Adrenal gland (tissue), 12 donors: ENCODE results near the gene MYO5B. TPM values are rescaled to one million over a fixed set of nuclear protein-coding genes. Genes with fewer than 3 reads are reported as not detected.
A peak's percentile ranks its signal among the peaks of the same experiment; 100 is the strongest.

Source experiments
- DNase-seq, 7 donors: peaks; one replicate each; pipeline ENCODE4 v3.0.0-alpha.2; 2019 to 2020
- H3K27ac ChIP-seq, 5 donors: fragments of 200-600 bp; sonication (generic) in 4 of 5; 1 replicate in 3 of 5; 2 replicates in 2 of 5; pipeline versions ENCODE4 v1.5.1 to v1.8.0; 2016 to 2020; ENCODE audit warnings: mild to moderate bottlenecking in 1 of 5
- H3K27me3 ChIP-seq: fragments of 200-600 bp; 2 replicates; pipeline ENCODE4 v1.8.0; 2021
- H3K36me3 ChIP-seq, 2 donors: fragments of 200-600 bp; replicated peaks in 1 of 2; 1 replicate in 1 of 2; 2 replicates in 1 of 2; pipeline versions ENCODE4 v1.5.1 to v1.8.0; 2018 to 2022
- H3K4me1 ChIP-seq, 2 donors: fragments of 200-600 bp; replicated peaks in 1 of 2; 1 replicate in 1 of 2; 2 replicates in 1 of 2; pipeline versions ENCODE4 v1.5.1 to v1.8.0; 2018 to 2021
- H3K4me3 ChIP-seq, 4 donors: fragments of 200-600 bp; sonication (generic) in 3 of 4; one replicate each; pipeline ENCODE4 v1.5.1; 2016 to 2018
- H3K9me3 ChIP-seq, 3 donors: fragments of 200-600 bp; sonication (generic) in 1 of 3; replicated peaks in 1 of 3; 1 replicate in 2 of 3; 2 replicates in 1 of 3; pipeline versions ENCODE4 v1.5.1 to v1.8.0; 2016 to 2021
- POLR2A ChIP-seq, 2 donors: fragments of 450-650 bp; IDR thresholded peaks; one replicate each; pipeline ENCODE4 v1.6.1; 2017; ENCODE audit warnings: antibody characterized with exemption in 2 of 2, mild to moderate bottlenecking in 2 of 2, moderate library complexity in 1 of 2
- WGBS, 4 donors: extraction: QIAGEN DNeasy Blood & Tissue Kit in 2 of 4; methylation state at CpG; one replicate each; pipeline versions ENCODE4 v1.1.5 to v1.1.7; 2013 to 2017; 5-methylcytosine and 5-hydroxymethylcytosine counted together
- intact Hi-C, 2 donors: fragments of 100-400 bp; cut with DNase I; formaldehyde crosslinking; loops; one replicate each; pipeline versions ENCODE4 v1.14.1 to v1.15.0; 2022 to 2023
- polyA plus RNA-seq, 3 donors: library from polyadenylated mRNA; stranded (reverse); fragments of 200-250 nt in 2 of 3; fragments of 350-450 nt in 1 of 3; fragmentation: Illumina TruSeq in 1 of 3; extraction: RNeasy Lipid Tissue Mini Kit (QIAGEN cat#74804) in 1 of 3; gene quantifications; one replicate each; pipeline ENCODE4 v1.2.3, GENCODE V29; 2013 to 2014
- total RNA-seq, 9 donors: library from RNA; depleted of rRNA in 4 of 9; stranded (reverse); fragments of >200 nt in 4 of 9; fragments of 120-200 nt in 1 of 9; fragmentation: NEBNext Ultra II Directional in 1 of 9; extraction: Animal tissue kit (Norgen Biotek cat#: 25700) in 1 of 9; gene quantifications; one replicate each; pipeline versions ENCODE4 v1.1.0 to v1.2.4, GENCODE V29; 2013 to 2023
- TF ChIP-seq, protein P1 (sequence below), 6 experiments: fragments of 450-650 bp in 4 of 6; fragments of 200-600 bp in 2 of 6; sonication (generic) in 1 of 6; IDR thresholded peaks; 1 replicate in 5 of 6; 2 replicates in 1 of 6; pipeline versions ENCODE4 v1.5.1 to v1.8.0; 2016 to 2021; ENCODE audit warnings: antibody characterized with exemption in 6 of 6, mild to moderate bottlenecking in 2 of 6, moderate library complexity in 1 of 6
- donor health status: healthy with polysubstance abuse.
- donor health status: Bipolar disorder and iron deficiency.
- donor health status: DM: yes; HTN: yes; CAD: no.
- donor health status: DM: no; HTN: no; CAD: no.
- donor health status: DM: no; HTN: no; CAD: no.
- donor health status: DM: yes; HTN: yes; CAD: no.

The MYO5B gene
- total and polyA plus RNA-seq, 12 donors: 0.61 to 9.3 (median 2.9) TPM

DNA sequence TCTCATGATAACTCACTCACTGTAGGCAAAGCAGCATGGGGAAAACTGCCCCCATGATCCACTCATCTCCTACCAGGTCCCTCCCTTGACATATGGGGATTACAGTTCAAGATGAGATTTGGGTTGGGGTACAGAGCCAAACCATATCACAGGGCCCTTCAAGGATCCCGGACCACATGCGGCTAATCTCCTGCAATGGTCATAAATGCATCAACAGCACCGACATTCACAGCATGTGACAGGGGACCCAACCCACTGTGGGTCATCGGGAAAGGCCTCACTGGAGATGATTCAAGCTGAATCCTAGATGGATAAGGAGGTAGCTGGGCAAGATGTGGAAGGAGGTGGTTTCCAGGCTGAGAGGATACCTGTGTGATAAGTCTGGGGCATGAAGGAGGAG lies 129.4 kb downstream of the MYO5B start:
- intact Hi-C loops: no loop called here
- TF ChIP-seq POLR2A (IDR thresholded peaks at IDR 0.05): no peak
- TF ChIP-seq, protein P1, sequence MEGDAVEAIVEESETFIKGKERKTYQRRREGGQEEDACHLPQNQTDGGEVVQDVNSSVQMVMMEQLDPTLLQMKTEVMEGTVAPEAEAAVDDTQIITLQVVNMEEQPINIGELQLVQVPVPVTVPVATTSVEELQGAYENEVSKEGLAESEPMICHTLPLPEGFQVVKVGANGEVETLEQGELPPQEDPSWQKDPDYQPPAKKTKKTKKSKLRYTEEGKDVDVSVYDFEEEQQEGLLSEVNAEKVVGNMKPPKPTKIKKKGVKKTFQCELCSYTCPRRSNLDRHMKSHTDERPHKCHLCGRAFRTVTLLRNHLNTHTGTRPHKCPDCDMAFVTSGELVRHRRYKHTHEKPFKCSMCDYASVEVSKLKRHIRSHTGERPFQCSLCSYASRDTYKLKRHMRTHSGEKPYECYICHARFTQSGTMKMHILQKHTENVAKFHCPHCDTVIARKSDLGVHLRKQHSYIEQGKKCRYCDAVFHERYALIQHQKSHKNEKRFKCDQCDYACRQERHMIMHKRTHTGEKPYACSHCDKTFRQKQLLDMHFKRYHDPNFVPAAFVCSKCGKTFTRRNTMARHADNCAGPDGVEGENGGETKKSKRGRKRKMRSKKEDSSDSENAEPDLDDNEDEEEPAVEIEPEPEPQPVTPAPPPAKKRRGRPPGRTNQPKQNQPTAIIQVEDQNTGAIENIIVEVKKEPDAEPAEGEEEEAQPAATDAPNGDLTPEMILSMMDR (IDR thresholded peaks at IDR 0.05): no peak
- Histone ChIP-seq H3K4me3 (no peak overlapping the region), H3K9me3 (no peaks in the 10 kb centered on the region), H3K4me1 (no peaks in the 10 kb centered on the region), H3K27me3 (no peaks in the 10 kb centered on the region), H3K36me3 (no peaks in the 10 kb centered on the region), H3K27ac (no peak overlapping the region)
- WGBS, 4 donors: 83 to 95% (median 90%) methylated on average over 2 to 4 of the region's 4 CpGs
- no peak for DNase-seq

GRCh38 chr18:50065039-50065438 lies 129.9 kb downstream of the MYO5B start:
- Histone ChIP-seq H3K27me3 (no peaks in the 10 kb centered on the region), H3K4me1 (no peaks in the 10 kb centered on the region), H3K36me3 (no peaks in the 10 kb centered on the region), H3K4me3 (no peak overlapping the region), H3K9me3 (no peaks in the 10 kb centered on the region), H3K27ac (no peak overlapping the region)
- intact Hi-C loops: no loop called here
- no peak for TF ChIP-seq POLR2A (IDR thresholded peaks at IDR 0.05)
- TF ChIP-seq, protein P1 (IDR thresholded peaks at IDR 0.05): no peak
- DNase-seq: no peak
- 72 to 87% (median 81%) methylated on average over 3 of the region's 3 CpGs for WGBS, 4 donors

DNA sequence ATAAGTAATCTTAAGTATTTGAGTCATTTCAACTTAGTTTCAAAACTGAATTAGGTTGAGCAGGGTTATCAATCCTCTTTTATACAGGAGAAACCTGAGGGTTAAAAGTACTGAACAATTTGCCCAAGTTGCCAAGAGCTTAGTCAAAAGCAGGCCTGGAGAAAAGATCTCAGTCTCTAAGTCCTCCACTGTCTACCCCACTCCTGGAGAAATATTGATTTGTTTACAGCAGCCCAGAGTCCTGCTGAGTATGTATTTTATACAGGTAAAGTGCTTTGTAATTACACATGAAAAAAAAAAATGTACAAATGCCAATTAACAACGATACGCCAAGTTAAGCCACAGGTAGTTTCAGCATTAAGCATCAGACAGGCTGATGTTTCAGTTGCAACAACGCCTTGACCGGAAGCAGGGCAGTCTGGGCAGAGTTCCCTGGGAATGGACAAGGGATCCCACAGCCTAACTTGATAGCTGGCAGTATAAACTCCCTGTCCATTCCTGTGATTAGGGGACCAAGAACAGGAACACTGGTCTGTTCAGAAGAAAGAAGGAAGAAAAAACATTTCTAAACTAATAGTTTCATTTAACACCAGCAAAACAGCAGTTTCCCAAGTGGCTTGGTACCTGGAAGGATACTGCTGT lies 132.9 kb downstream of the MYO5B start:
- intact Hi-C loops: no loop called here
- Histone ChIP-seq H3K4me3 (no peak overlapping the region), H3K27me3 (no peaks in the 10 kb centered on the region), H3K9me3 (no peaks in the 10 kb centered on the region), H3K27ac (no peak overlapping the region), H3K36me3 (no peaks in the 10 kb centered on the region), H3K4me1 (no peaks in the 10 kb centered on the region)
- WGBS, 4 donors: 71 to 82% (median 77%) methylated on average over 4 of the region's 4 CpGs
- TF ChIP-seq, protein P1 (IDR thresholded peaks at IDR 0.05): no peak
- TF ChIP-seq POLR2A (IDR thresholded peaks at IDR 0.05): no peak
- DNase-seq: peak in 2 of 7 donors; percentile 6 to 19

DNA sequence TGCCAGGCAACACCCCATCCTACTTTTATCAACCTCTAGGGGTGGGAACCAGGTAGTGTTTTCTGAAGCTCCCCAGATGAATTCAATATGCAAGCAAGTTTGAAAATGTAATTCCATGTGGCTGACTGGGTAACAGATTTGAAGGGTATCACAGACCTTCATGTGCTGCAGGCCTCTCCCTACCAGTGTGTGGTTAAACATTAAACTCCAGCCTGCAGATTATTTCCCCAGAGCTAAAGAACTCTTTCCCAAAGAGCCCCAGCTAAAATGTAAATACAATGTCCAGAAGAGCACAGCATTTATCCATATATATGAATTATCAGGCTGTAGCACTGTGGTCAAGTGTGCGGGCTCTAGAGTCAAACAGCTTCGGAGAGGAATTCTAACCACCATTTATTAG lies 134.1 kb downstream of the MYO5B start:
- no peak overlapping the region for H3K4me3 ChIP-seq
- no peaks in the 10 kb centered on the region for H3K27me3 ChIP-seq
- H3K4me1 ChIP-seq: no peaks in the 10 kb centered on the region
- H3K9me3 ChIP-seq: no peaks in the 10 kb centered on the region
- WGBS, 4 donors: 83 to 94% (median 89%) methylated on average over 2 of the region's 2 CpGs
- TF ChIP-seq, protein P1 (IDR thresholded peaks at IDR 0.05): no peak
- no peak for TF ChIP-seq POLR2A (IDR thresholded peaks at IDR 0.05)
- no peak overlapping the region for H3K27ac ChIP-seq
- DNase-seq: no peak
- no peaks in the 10 kb centered on the region for H3K36me3 ChIP-seq
- intact Hi-C loops: no loop called here
